Measurements from ENCODE around the gene SOCS1. TPM values are rescaled to one million over a fixed set of nuclear protein-coding genes. Genes with fewer than 3 reads are reported as not detected.

The SOCS1 gene
- total and polyA plus RNA-seq, 2 experiments from 2014 or later = 1.4 to 2.3 TPM

GRCh38 chr16:11249233-11250061 is 6.6 kb downstream of the SOCS1 start:
- peaks cover 8% of the 10 kb centered on the region for H3F3A ChIP-seq (ENCODE audit: insufficient read depth)
- 93% methylated on average over 49 to 63 of the region's 63 CpGs for WGBS, 2 experiments (ENCODE audit: low coverage in 1 of 2, low lambda C conversion rate in 2 of 2, missing lambda C conversion rate in 2 of 2)
- H2AFZ ChIP-seq = no peak overlapping the region
- H3K4me3 ChIP-seq = no peak overlapping the region
- no peaks in the 10 kb centered on the region for H3K27me3 ChIP-seq (replicated peaks; ENCODE audit: insufficient read depth)
- H3K9me3 ChIP-seq (ENCODE audit: low read depth) = no peaks in the 10 kb centered on the region
- no peaks in the 10 kb centered on the region for H3K4me1 ChIP-seq (ENCODE audit: insufficient read depth)
- no peaks in the 10 kb centered on the region for H3K36me3 ChIP-seq (ENCODE audit: low read depth)
- H3K9me2 ChIP-seq (ENCODE audit: insufficient read depth) = no peaks in the 10 kb centered on the region
- no peaks in the 10 kb centered on the region for H4K20me1 ChIP-seq (ENCODE audit: insufficient read depth)
- no peak overlapping the region for H3K27ac ChIP-seq
- no peak overlapping the region for H3K4me2 ChIP-seq (ENCODE audit: unreplicated experiment)
- H3K9ac ChIP-seq = no peak overlapping the region
- no peaks in the 10 kb centered on the region for H3K79me2 ChIP-seq (ENCODE audit: insufficient read depth)
- in situ Hi-C loops (cut with MboI) = loop anchor here (10.0 kb wide), 1 partner anchor 285 kb away; no protein-coding TSS in a partner anchor
- no peak for DNase-seq
- TF ChIP-seq EZH2phosphoT487 (IDR thresholded peaks at IDR 0.05; ENCODE audit: insufficient read depth, low read depth) = no peak
- no peak for TF ChIP-seq EZH2 (IDR thresholded peaks at IDR 0.05; ENCODE audit: insufficient read depth, poor library complexity, severe bottlenecking)

GRCh38 chr16:11248133-11248532 is 7.9 kb downstream of the SOCS1 start:
- DNase-seq = no peak
- Histone ChIP-seq H3K4me3 (no peak overlapping the region), H3K79me2 (ENCODE audit: insufficient read depth) (no peaks in the 10 kb centered on the region), H3K36me3 (ENCODE audit: low read depth) (no peaks in the 10 kb centered on the region), H3K27ac (no peak overlapping the region), H4K20me1 (ENCODE audit: insufficient read depth) (no peaks in the 10 kb centered on the region), H3K4me1 (ENCODE audit: insufficient read depth) (no peaks in the 10 kb centered on the region), H3F3A (ENCODE audit: insufficient read depth) (no peaks in the 10 kb centered on the region), H3K9ac (no peak overlapping the region), H2AFZ (no peak overlapping the region), H3K9me2 (ENCODE audit: insufficient read depth) (no peaks in the 10 kb centered on the region), H3K27me3 (replicated peaks; ENCODE audit: insufficient read depth) (no peaks in the 10 kb centered on the region), H3K9me3 (ENCODE audit: low read depth) (no peaks in the 10 kb centered on the region), H3K4me2 (ENCODE audit: unreplicated experiment) (no peak overlapping the region)
- TF ChIP-seq EZH2phosphoT487 (IDR thresholded peaks at IDR 0.05; ENCODE audit: insufficient read depth, low read depth) (no peak), EZH2 (IDR thresholded peaks at IDR 0.05; ENCODE audit: insufficient read depth, poor library complexity, severe bottlenecking) (no peak)
- in situ Hi-C loops (cut with MboI) = no loop called here
- 92% methylated on average over 8 of the region's 8 CpGs for WGBS, 2 experiments (ENCODE audit: low coverage in 1 of 2, low lambda C conversion rate in 2 of 2, missing lambda C conversion rate in 2 of 2)

GRCh38 chr16:11245988-11246387 is 10.0 kb downstream of the SOCS1 start:
- Histone ChIP-seq H3K4me1 (ENCODE audit: insufficient read depth) (no peaks in the 10 kb centered on the region), H3F3A (ENCODE audit: insufficient read depth) (no peaks in the 10 kb centered on the region), H3K9ac (no peak overlapping the region), H3K36me3 (ENCODE audit: low read depth) (no peaks in the 10 kb centered on the region), H3K4me3 (no peak overlapping the region), H3K79me2 (ENCODE audit: insufficient read depth) (no peaks in the 10 kb centered on the region), H3K9me3 (ENCODE audit: low read depth) (no peaks in the 10 kb centered on the region), H3K27ac (no peak overlapping the region), H3K27me3 (replicated peaks; ENCODE audit: insufficient read depth) (0 out of 2 replicates have a peak, but pooled peaks cover 4% of the 10 kb centered on the region), H4K20me1 (ENCODE audit: insufficient read depth) (no peaks in the 10 kb centered on the region), H3K9me2 (ENCODE audit: insufficient read depth) (no peaks in the 10 kb centered on the region), H2AFZ (no peak overlapping the region), H3K4me2 (ENCODE audit: unreplicated experiment) (no peak overlapping the region)
- TF ChIP-seq EZH2phosphoT487 (IDR thresholded peaks at IDR 0.05; ENCODE audit: insufficient read depth, low read depth) = no peak
- TF ChIP-seq EZH2 (IDR thresholded peaks at IDR 0.05; ENCODE audit: insufficient read depth, poor library complexity, severe bottlenecking) = no peak
- DNase-seq = no peak
- in situ Hi-C loops (cut with MboI) = no loop called here

GRCh38 chr16:11245222-11245737 is 10.7 kb downstream of the SOCS1 start:
- no peak overlapping the region for H3K9ac ChIP-seq
- in situ Hi-C loops (cut with MboI) = no loop called here
- no peaks in the 10 kb centered on the region for H3K79me2 ChIP-seq (ENCODE audit: insufficient read depth)
- no peaks in the 10 kb centered on the region for H3K9me2 ChIP-seq (ENCODE audit: insufficient read depth)
- no peak overlapping the region for H2AFZ ChIP-seq
- no peak for DNase-seq
- H3K27ac ChIP-seq = no peak overlapping the region
- H3K4me2 ChIP-seq (ENCODE audit: unreplicated experiment) = no peak overlapping the region
- no peaks in the 10 kb centered on the region for H3F3A ChIP-seq (ENCODE audit: insufficient read depth)
- H3K4me3 ChIP-seq = no peak overlapping the region
- no peaks in the 10 kb centered on the region for H3K36me3 ChIP-seq (ENCODE audit: low read depth)
- H3K9me3 ChIP-seq (ENCODE audit: low read depth) = no peaks in the 10 kb centered on the region
- 71 to 74% methylated on average over 5 of the region's 5 CpGs for WGBS, 2 experiments (ENCODE audit: low coverage in 1 of 2, low lambda C conversion rate in 2 of 2, missing lambda C conversion rate in 2 of 2)
- H3K4me1 ChIP-seq (ENCODE audit: insufficient read depth) = no peaks in the 10 kb centered on the region
- 0 out of 2 replicates have a peak, but pooled peaks cover 4% of the 10 kb centered on the region for H3K27me3 ChIP-seq (replicated peaks; ENCODE audit: insufficient read depth)
- TF ChIP-seq EZH2 (IDR thresholded peaks at IDR 0.05; ENCODE audit: insufficient read depth, poor library complexity, severe bottlenecking) = no peak
- H4K20me1 ChIP-seq (ENCODE audit: insufficient read depth) = no peaks in the 10 kb centered on the region
